ENCODE results near the gene AACS. TPM values are rescaled to one million over a fixed set of nuclear protein-coding genes. Genes with fewer than 3 reads are reported as not detected.
"Not testable (repeated sequence)": the region's sequence is repeated elsewhere in the genome, so short reads cannot be mapped to it uniquely, and the experiment has no call there.

The AACS gene
- total and polyA plus RNA-seq, 3 donors from 2014 or later: 26.0 to 44.8 (median 31.7) TPM

- TF ChIP-seq CTCF (IDR thresholded peaks at IDR 0.05) (no peak), POLR2A (IDR thresholded peaks at IDR 0.05) (no peak)
- intact Hi-C loops (cut with DNase I; ENCODE audit: low total_unique reads): no loop called here
- DNase-seq: no peak
- no peaks in the 10 kb centered on the region for H3K36me3 ChIP-seq (ENCODE audit: low read depth, missing control alignments)
- no peak overlapping the region for H3K27ac ChIP-seq
- no peaks in the 10 kb centered on the region for H3K27me3 ChIP-seq
- H3K4me1 ChIP-seq: no peaks in the 10 kb centered on the region
- WGBS, 2 donors: 90 to 96% methylated on average over 8 of the region's 8 CpGs
- H3K9me3 ChIP-seq: no peaks in the 10 kb centered on the region
- H3K4me3 ChIP-seq: no peak overlapping the region
These were observed 37.1 kb upstream of the AACS start for GRCh38 chr12:125028106-125028505.

DNA sequence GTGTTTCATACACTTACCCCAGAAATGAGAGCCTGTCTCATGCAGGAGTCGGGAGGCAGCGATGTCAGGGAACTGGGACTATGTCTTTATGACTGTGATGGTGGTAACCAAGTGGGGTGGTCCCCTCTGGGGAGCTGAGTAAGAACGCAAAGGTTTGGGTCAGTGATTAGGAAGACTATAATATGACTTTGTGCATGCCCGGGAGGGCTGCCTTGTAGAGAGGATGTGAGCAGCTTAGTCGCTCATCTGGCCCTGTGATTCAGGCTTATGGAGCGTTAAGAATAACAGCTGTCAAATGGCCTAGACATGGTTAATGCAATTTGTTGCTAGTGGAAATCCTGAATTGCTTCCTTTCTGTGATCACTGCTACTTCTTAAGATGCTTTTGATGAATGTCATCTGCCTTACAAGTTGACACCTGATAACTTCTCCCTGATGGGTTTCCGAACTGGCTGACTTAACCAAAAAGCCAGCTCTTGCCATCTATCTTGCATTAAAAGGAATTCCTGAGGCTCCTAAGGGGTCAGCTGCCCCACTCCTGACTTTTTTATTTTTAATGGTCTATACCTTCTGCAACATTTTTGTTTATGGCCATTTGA is 35.4 kb upstream of the AACS start:
- H3K4me1 ChIP-seq: no peaks in the 10 kb centered on the region
- no peak for TF ChIP-seq POLR2A (IDR thresholded peaks at IDR 0.05)
- TF ChIP-seq CTCF (IDR thresholded peaks at IDR 0.05): no peak
- no peak overlapping the region for H3K4me3 ChIP-seq
- H3K36me3 ChIP-seq (ENCODE audit: low read depth, missing control alignments): no peaks in the 10 kb centered on the region
- no peaks in the 10 kb centered on the region for H3K27me3 ChIP-seq
- WGBS, 2 donors: 89% methylated on average over 7 of the region's 7 CpGs
- no peaks in the 10 kb centered on the region for H3K9me3 ChIP-seq
- intact Hi-C loops (cut with DNase I; ENCODE audit: low total_unique reads): no loop called here
- DNase-seq: no peak
- H3K27ac ChIP-seq: no peak overlapping the region

- H3K9me3 ChIP-seq; H3K36me3 ChIP-seq (ENCODE audit: low read depth, missing control alignments); DNase-seq; intact Hi-C loops (cut with DNase I; ENCODE audit: low total_unique reads); H3K27ac ChIP-seq; H3K27me3 ChIP-seq; H3K4me1 ChIP-seq; H3K4me3 ChIP-seq: not testable (repeated sequence)
- 73 to 87% methylated on average over 9 of the region's 9 CpGs for WGBS, 2 donors
These were observed 33.8 kb upstream of the AACS start for GRCh38 chr12:125031471-125031870.

GRCh38 chr12:125032466-125033152 is 32.6 kb upstream of the AACS start:
- intact Hi-C loops (cut with DNase I; ENCODE audit: low total_unique reads): no loop called here
- Histone ChIP-seq H3K27me3 (no peaks in the 10 kb centered on the region), H3K9me3 (no peaks in the 10 kb centered on the region), H3K36me3 (ENCODE audit: low read depth, missing control alignments) (no peaks in the 10 kb centered on the region), H3K4me1 (no peaks in the 10 kb centered on the region), H3K4me3 (no peak overlapping the region), H3K27ac (no peak overlapping the region)
- DNase-seq: no peak
- 81 to 90% methylated on average over 19 of the region's 19 CpGs for WGBS, 2 donors
- no peak for TF ChIP-seq POLR2A (IDR thresholded peaks at IDR 0.05)
- TF ChIP-seq CTCF (IDR thresholded peaks at IDR 0.05): no peak

- Histone ChIP-seq H3K36me3 (ENCODE audit: low read depth, missing control alignments) (no peaks in the 10 kb centered on the region), H3K4me1 (no peaks in the 10 kb centered on the region), H3K9me3 (no peaks in the 10 kb centered on the region), H3K27me3 (no peaks in the 10 kb centered on the region), H3K4me3 (no peak overlapping the region), H3K27ac (no peak overlapping the region)
- 89 to 93% methylated on average over 9 of the region's 9 CpGs for WGBS, 2 donors
- no peak for DNase-seq
- TF ChIP-seq CTCF (IDR thresholded peaks at IDR 0.05): no peak
- no peak for TF ChIP-seq POLR2A (IDR thresholded peaks at IDR 0.05)
- intact Hi-C loops (cut with DNase I; ENCODE audit: low total_unique reads): no loop called here
These were observed 31.9 kb upstream of the AACS start for GRCh38 chr12:125033288-125033687.
